ENCODE measurements around the gene SLC1A7.

SLC1A7 gene

GRCh38 chr1:53057127-53057526 lies 85.3 kb downstream of the SLC1A7 start:
- DNase-seq = no peak

DNA sequence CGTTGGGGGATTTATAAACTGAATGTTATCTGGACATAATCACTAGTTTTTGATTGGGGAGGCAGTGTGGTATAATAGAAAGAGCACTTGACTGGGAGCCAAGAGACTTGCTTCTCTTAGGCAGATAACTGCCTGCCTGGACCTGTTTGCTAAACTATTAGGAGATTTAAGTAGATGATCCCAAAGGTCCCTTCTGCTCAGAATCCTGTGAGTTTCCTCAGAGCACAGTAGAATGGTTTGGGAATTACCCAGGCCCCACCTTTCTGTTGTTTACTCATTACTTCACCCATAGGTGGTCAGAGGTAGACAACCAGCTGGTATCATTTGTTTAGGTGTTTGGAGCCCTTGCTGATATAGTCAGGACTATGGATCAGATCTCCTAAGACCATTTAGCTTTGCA lies 90.8 kb downstream of the SLC1A7 start:
- no peak for DNase-seq

GRCh38 chr1:53050310-53050709 lies 92.1 kb downstream of the SLC1A7 start:
- DNase-seq = no peak

DNA sequence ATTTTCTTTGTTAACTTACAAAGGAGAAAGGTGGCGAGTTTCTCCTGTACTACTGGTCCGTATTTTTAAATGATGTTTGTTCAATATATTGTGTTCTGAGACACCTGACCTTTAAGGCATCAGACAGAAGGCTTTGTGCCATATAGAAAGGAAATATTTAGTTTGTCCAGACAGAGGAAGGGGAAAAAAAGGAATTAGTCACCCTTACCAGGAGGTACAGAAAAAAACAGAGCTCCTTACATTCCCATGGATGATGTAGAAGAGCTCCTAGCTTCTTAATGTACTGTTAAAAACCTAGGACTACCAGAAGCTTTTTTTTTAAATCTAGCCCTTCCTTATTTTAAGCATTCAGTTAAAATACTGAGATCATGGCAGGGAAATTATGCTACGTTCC lies 92.9 kb downstream of the SLC1A7 start:
- DNase-seq = no peak

GRCh38 chr1:53048960-53049573 lies 93.4 kb downstream of the SLC1A7 start:
- DNase-seq = no peak

DNA sequence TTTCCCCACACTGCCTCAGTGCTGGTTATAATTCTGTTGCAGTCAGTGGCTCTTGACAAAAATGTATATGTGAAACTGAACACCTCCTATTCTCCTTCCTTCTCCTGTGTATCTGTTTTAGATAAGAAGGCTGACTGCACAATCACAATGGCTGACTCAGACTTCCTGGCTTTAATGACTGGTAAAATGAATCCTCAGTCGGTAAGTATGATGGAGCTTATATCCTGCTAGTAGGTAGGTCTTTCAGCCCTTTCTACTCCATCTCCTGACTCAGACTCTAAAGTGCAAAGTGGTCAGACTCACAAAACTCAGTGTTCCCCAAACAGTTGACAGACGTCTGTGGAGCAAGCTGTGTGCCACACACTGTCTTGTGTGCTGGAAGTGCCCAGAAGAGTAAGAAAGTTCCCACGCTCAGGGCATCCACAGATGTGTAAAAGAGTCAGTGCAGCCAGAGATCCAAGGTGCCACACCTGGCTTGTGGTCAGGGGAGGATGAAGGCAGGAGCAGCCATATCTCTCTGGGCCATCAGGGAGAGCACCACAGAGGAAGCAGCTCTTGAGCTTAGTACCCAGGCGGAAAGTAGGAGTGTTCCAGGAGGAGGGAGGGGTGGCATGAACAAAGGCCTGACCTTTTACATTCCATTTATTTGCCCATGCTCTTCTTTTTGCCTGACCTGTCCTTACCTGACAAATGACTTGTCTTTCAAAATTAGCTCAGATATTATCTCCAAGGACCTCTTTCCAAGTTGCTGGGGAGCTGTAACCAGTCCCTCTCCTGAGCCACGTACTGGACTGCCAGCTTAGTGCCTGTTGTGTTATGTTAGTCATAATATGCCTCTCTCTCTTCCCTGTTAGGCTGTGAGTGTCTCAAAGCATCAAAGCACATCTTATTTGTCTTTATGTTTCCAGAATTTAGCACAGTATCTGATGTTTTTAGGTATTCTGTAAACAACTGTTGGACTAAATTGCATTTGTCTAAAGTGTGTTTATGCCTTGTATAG lies 94.4 kb downstream of the SLC1A7 start:
- no peak for DNase-seq

GRCh38 chr1:53046930-53047329 lies 95.5 kb downstream of the SLC1A7 start:
- no peak for DNase-seq

DNA sequence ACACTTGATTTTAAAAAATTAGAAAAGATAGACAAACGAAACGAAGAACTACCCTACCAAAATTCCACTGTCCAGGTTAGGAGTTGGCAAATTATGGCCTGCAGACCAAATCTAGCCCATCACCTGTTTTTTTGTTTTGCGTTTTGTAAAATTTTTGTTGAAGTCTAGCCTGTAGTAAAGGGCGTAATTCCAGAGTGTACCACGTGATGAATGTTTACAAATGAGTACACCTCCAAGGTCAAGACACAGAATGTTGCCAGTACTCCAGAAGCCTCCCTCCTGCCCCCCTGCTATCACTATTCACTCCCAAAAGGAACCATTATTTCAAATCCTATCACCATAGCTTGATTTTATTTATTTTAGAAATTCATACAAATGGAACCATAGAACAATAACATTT lies 97.5 kb downstream of the SLC1A7 start:
- no peak for DNase-seq

GRCh38 chr1:53043271-53043670 lies 99.2 kb downstream of the SLC1A7 start:
- no peak for DNase-seq

DNA sequence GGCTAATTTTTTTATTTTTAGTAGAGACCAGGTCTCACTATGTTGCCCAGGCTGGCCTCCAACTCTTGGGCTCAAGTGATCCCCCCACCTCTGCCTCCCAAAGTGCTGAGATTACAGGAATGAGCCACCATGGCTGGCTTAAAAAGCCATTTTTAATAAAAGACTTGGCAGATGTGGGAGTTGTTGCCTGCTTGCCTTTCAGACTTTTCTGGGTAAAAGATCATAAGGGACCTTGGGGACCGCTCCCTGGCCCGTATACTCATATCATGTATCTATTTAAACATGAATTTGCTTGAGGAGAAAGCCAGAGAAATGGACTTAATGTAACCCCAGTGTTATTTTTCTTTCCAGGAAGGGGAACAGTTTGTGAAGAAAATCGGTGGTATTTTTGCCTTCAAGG lies 103.9 kb downstream of the SLC1A7 start:
- DNase-seq = no peak
